Stimulated activated CD8-positive, alpha-beta memory T cell treated with anti-CD3 and anti-CD28 coated beads, Interleukin-12 subunit alpha, Interleukin-12 subunit beta, amount 100 ng/mL, for 4 hours (primary cell): ENCODE data around the gene MAP3K9.

Source experiments
- DNase-seq: peaks from one replicate; pipeline ENCODE4 v3.0.0-alpha.2; 2020; ENCODE audit warnings: low read depth

MAP3K9 gene

GRCh38 chr14:70821584-70822529 is 12.5 kb upstream of the MAP3K9 start:
- peak; percentile 47 for DNase-seq

GRCh38 chr14:70816525-70816924 is 7.2 kb upstream of the MAP3K9 start:
- no peak for DNase-seq

GRCh38 chr14:70814466-70814865 is 5.2 kb upstream of the MAP3K9 start:
- no peak for DNase-seq

- DNase-seq = no peak
Observed at GRCh38 chr14:70812124-70812818, 3.0 kb upstream of the MAP3K9 start.

- DNase-seq = no peak
Observed at GRCh38 chr14:70811578-70811977, 2.3 kb upstream of the MAP3K9 start.

- no peak for DNase-seq
Observed at GRCh38 chr14:70811050-70811449, 1.7 kb upstream of the MAP3K9 start.

- no peak for DNase-seq
Observed at GRCh38 chr14:70810621-70811020, 1.3 kb upstream of the MAP3K9 start.

GRCh38 chr14:70808416-70809224 is 693 bp downstream of the MAP3K9 start:
- peak; percentile 25 for DNase-seq

- peak; percentile 32 for DNase-seq
Observed at GRCh38 chr14:70807898-70808415, 1.4 kb downstream of the MAP3K9 start.

- DNase-seq = no peak
Observed at GRCh38 chr14:70804556-70805162, 4.7 kb downstream of the MAP3K9 start.

- no peak for DNase-seq
Observed at GRCh38 chr14:70803321-70804310, 5.7 kb downstream of the MAP3K9 start.

GRCh38 chr14:70802379-70802778 is 6.9 kb downstream of the MAP3K9 start:
- no peak for DNase-seq

GRCh38 chr14:70801836-70802235 is 7.5 kb downstream of the MAP3K9 start:
- no peak for DNase-seq

GRCh38 chr14:70796551-70796950 is 12.8 kb downstream of the MAP3K9 start:
- DNase-seq = no peak

- DNase-seq = no peak
Observed at GRCh38 chr14:70794294-70794693, 15.0 kb downstream of the MAP3K9 start.

- DNase-seq = no peak
Observed at GRCh38 chr14:70793637-70794036, 15.7 kb downstream of the MAP3K9 start.

- DNase-seq = no peak
Observed at GRCh38 chr14:70792939-70793338, 16.4 kb downstream of the MAP3K9 start.

GRCh38 chr14:70791971-70792370 is 17.3 kb downstream of the MAP3K9 start:
- no peak for DNase-seq

GRCh38 chr14:70789961-70790360 is 19.4 kb downstream of the MAP3K9 start:
- DNase-seq = no peak

- no peak for DNase-seq
Observed at GRCh38 chr14:70789361-70789760, 20.0 kb downstream of the MAP3K9 start.
